H1 (cell line): ENCODE measurements around the gene IL2RA. TPM values are rescaled to one million over a fixed set of nuclear protein-coding genes. Genes with fewer than 3 reads are reported as not detected.

ENCODE experiments used
- CTCF ChIA-PET: fragments of 300-600 bp; sonication (Branson Sonifier 250); formaldehyde crosslinking; loops from one replicate; lab custom pipeline; 2021; ENCODE audit not compliant: partially characterized antibody; lab: Charles Lee
- POLR2A ChIA-PET: fragments of 300-600 bp; sonication (Branson Sonifier 250); formaldehyde crosslinking; loops from one replicate; lab custom pipeline; 2021; ENCODE audit warnings: inconsistent platforms; ENCODE audit not compliant: partially characterized antibody; lab: Charles Lee
- DNase-seq, 2 experiments: peaks; one replicate each; pipeline versions ENCODE4 v3.0.0 to v3.0.0-alpha.2; 2010 to 2022; ENCODE audit warnings: low spot score in 2 of 2, low read depth in 1 of 2, mixed read lengths in 1 of 2
- FAIRE-seq: peaks from 2 replicates; lab custom pipeline; 2011; peaks lifted over from hg19 to GRCh38; lab: Jason Lieb, UNC
- H2AFZ ChIP-seq: 2 replicates; pipeline ENCODE4 v1.8.1; 2012; ENCODE audit warnings: low read length, inconsistent platforms
- H2AK5ac ChIP-seq: 2 replicates; pipeline ENCODE4 v1.6.1; 2013; ENCODE audit warnings: low read depth, low read length
- H2BK120ac ChIP-seq: replicated peaks from 2 replicates; pipeline ENCODE3; 2013; ENCODE audit warnings: low read depth, low read length, inconsistent platforms
- H2BK12ac ChIP-seq: 2 replicates; pipeline ENCODE4 v1.6.1; 2013; ENCODE audit warnings: low read depth, low read length
- H2BK15ac ChIP-seq: 2 replicates; pipeline ENCODE4 v1.6.1; 2013; ENCODE audit warnings: low read length
- H2BK20ac ChIP-seq: 2 replicates; pipeline ENCODE4 v1.6.1; 2013; ENCODE audit warnings: low read length
- H2BK5ac ChIP-seq: 2 replicates; pipeline ENCODE4 v1.6.1; 2013; ENCODE audit warnings: low read depth, low read length
- H3K14ac ChIP-seq: 2 replicates; pipeline ENCODE4 v1.6.1; 2013; ENCODE audit warnings: inconsistent platforms; ENCODE audit not compliant: insufficient read length
- H3K18ac ChIP-seq: 2 replicates; pipeline ENCODE4 v1.6.1; 2013; ENCODE audit warnings: low read length; ENCODE audit errors: extremely low read depth
- H3K23ac ChIP-seq: 2 replicates; pipeline ENCODE4 v1.6.1; 2013; ENCODE audit warnings: inconsistent platforms; ENCODE audit not compliant: insufficient read length
- H3K23me2 ChIP-seq: 2 replicates; pipeline ENCODE4 v1.6.1; 2013; ENCODE audit warnings: low read depth, low read length
- H3K27ac ChIP-seq: 2 replicates; pipeline ENCODE4 v1.6.1; 2011; ENCODE audit warnings: low read depth, low read length, inconsistent platforms
- H3K27me3 ChIP-seq, 4 experiments: replicated peaks in 1 of 4; 1 replicate in 1 of 4; 2 replicates in 3 of 4; pipeline versions ENCODE4 v1.6.1 to v1.8.1; 2011 to 2013; ENCODE audit warnings: low read length in 3 of 4, mild to moderate bottlenecking in 3 of 4, inconsistent platforms in 2 of 4, mixed read lengths in 2 of 4, moderate library complexity in 1 of 4; ENCODE audit not compliant: control insufficient read depth in 3 of 4, insufficient read depth in 3 of 4; ENCODE audit errors: extremely low read depth in 1 of 4
- H3K36me3 ChIP-seq, 4 experiments: 2 replicates each; pipeline versions ENCODE4 v1.6.1 to v1.8.1; 2011 to 2013; ENCODE audit warnings: mild to moderate bottlenecking in 4 of 4, low read length in 3 of 4, moderate library complexity in 2 of 4, control low read depth in 1 of 4, inconsistent platforms in 1 of 4; ENCODE audit not compliant: insufficient read depth in 4 of 4, control insufficient read depth in 2 of 4
- H3K4ac ChIP-seq: replicated peaks from 2 replicates; pipeline ENCODE3; 2013; ENCODE audit warnings: low read length, low read depth, mixed read lengths, inconsistent platforms; ENCODE audit not compliant: insufficient read length
- H3K4me1 ChIP-seq, 4 experiments: replicated peaks in 1 of 4; 1 replicate in 1 of 4; 2 replicates in 3 of 4; pipeline versions ENCODE4 v1.6.1 to v1.8.1; 2011 to 2013; ENCODE audit warnings: low read length in 3 of 4, inconsistent platforms in 2 of 4, mixed read lengths in 1 of 4; ENCODE audit not compliant: insufficient read depth in 4 of 4, control insufficient read depth in 3 of 4
- H3K4me2 ChIP-seq, 2 experiments: 2 replicates each; pipeline versions ENCODE4 v1.6.1 to v1.8.1; 2011 to 2013; ENCODE audit warnings: low read depth in 2 of 2, low read length in 2 of 2, control low read depth in 1 of 2, inconsistent platforms in 1 of 2, mild to moderate bottlenecking in 1 of 2; ENCODE audit not compliant: insufficient read depth in 1 of 2
- H3K4me3 ChIP-seq, 4 experiments: fragments of 200-600, 300-600 bp in 1 of 4; sonication (generic), shearing (Covaris generic), sonication (Bioruptor Twin) in 1 of 4; 2 replicates each; pipeline versions ENCODE4 v1.5.1 to v1.8.1; 2011 to 2016; ENCODE audit warnings: low read length in 4 of 4, low read depth in 3 of 4, control low read depth in 2 of 4, inconsistent platforms in 2 of 4, mild to moderate bottlenecking in 2 of 4, mixed read lengths in 1 of 4, moderate library complexity in 1 of 4; ENCODE audit not compliant: insufficient read depth in 2 of 4; ENCODE audit errors: extremely low read depth in 1 of 4
- H3K56ac ChIP-seq: replicated peaks from 2 replicates; pipeline ENCODE3; 2013; ENCODE audit warnings: low read depth, mild to moderate bottlenecking, mixed read lengths, low read length, inconsistent platforms; ENCODE audit not compliant: insufficient read length
- H3K79me1 ChIP-seq: 2 replicates; pipeline ENCODE4 v1.6.1; 2013; ENCODE audit warnings: low read depth, low read length, control low read depth
- H3K79me2 ChIP-seq, 2 experiments: 2 replicates each; pipeline versions ENCODE4 v1.6.1 to v1.8.1; 2012 to 2013; ENCODE audit warnings: low read length in 2 of 2, mild to moderate bottlenecking in 2 of 2, inconsistent platforms in 1 of 2; ENCODE audit not compliant: insufficient read depth in 2 of 2, control insufficient read depth in 1 of 2
- H3K9ac ChIP-seq, 4 experiments: replicated peaks in 1 of 4; 1 replicate in 1 of 4; 2 replicates in 3 of 4; pipeline versions ENCODE4 v1.6.1 to v1.8.1; 2011 to 2013; ENCODE audit warnings: low read depth in 3 of 4, low read length in 3 of 4, control low read depth in 2 of 4, mild to moderate bottlenecking in 2 of 4, moderate library complexity in 2 of 4, inconsistent platforms in 1 of 4; ENCODE audit errors: extremely low read depth in 1 of 4
- H3K9me3 ChIP-seq, 2 experiments: 2 replicates each; pipeline versions ENCODE4 v1.6.1 to v1.8.1; 2012 to 2013; ENCODE audit warnings: mild to moderate bottlenecking in 2 of 2, moderate library complexity in 2 of 2, control low read depth in 1 of 2, inconsistent platforms in 1 of 2, low read depth in 1 of 2, low read length in 1 of 2, mixed read lengths in 1 of 2; ENCODE audit not compliant: insufficient read depth in 2 of 2
- H4K20me1 ChIP-seq, 2 experiments: replicated peaks in 1 of 2; 2 replicates each; pipeline versions ENCODE3 to v1.8.1; 2011 to 2013; ENCODE audit warnings: inconsistent platforms in 2 of 2, low read length in 2 of 2, mild to moderate bottlenecking in 1 of 2; ENCODE audit not compliant: insufficient read depth in 2 of 2, control insufficient read depth in 1 of 2
- H4K5ac ChIP-seq: 2 replicates; pipeline ENCODE4 v1.6.1; 2013; ENCODE audit warnings: low read length, low read depth, mixed read lengths, inconsistent platforms; ENCODE audit not compliant: insufficient read length
- H4K8ac ChIP-seq: 2 replicates; pipeline ENCODE4 v1.8.0; 2013; ENCODE audit warnings: mild to moderate bottlenecking, moderate library complexity, low read length, inconsistent platforms; ENCODE audit not compliant: insufficient read depth; ENCODE audit errors: extremely low read depth
- H4K91ac ChIP-seq: replicated peaks from 2 replicates; pipeline ENCODE3; 2013; ENCODE audit warnings: low read length, mixed read lengths, inconsistent platforms; ENCODE audit not compliant: insufficient read length
- ATF2 ChIP-seq: IDR thresholded peaks from 2 replicates; pipeline ENCODE4 v1.6.1; 2012; ENCODE audit warnings: low read length, inconsistent platforms
- EGR1 ChIP-seq: IDR thresholded peaks from 2 replicates; pipeline ENCODE4 v1.6.1; 2011; ENCODE audit warnings: low read depth, low read length, borderline replicate concordance
- EZH2 ChIP-seq: fragments of 200-600 bp; sonication (generic); IDR thresholded peaks from 2 replicates; pipeline ENCODE4 v1.7.1; 2012; ENCODE audit warnings: low read depth, mild to moderate bottlenecking, moderate library complexity, low read length, inconsistent platforms; ENCODE audit not compliant: severe bottlenecking
- JUND ChIP-seq: IDR thresholded peaks from 2 replicates; pipeline ENCODE4 v1.6.1; 2011; ENCODE audit warnings: mild to moderate bottlenecking, improper control_type of control experiment, low read length
- KDM4A ChIP-seq: IDR thresholded peaks from one replicate; pipeline ENCODE4 v1.7.1; 2012; ENCODE audit warnings: low read depth, mild to moderate bottlenecking, moderate library complexity, low read length, inconsistent platforms; ENCODE audit not compliant: severe bottlenecking
- KDM5A ChIP-seq: fragments of 200-600 bp; IDR thresholded peaks from 2 replicates; pipeline ENCODE4 v1.7.1; 2012; ENCODE audit warnings: mild to moderate bottlenecking, low read length, inconsistent platforms, mixed read lengths
- POU5F1 ChIP-seq: IDR thresholded peaks from 2 replicates; pipeline ENCODE4 v1.6.1; 2011; ENCODE audit warnings: low read depth, mild to moderate bottlenecking, low read length, moderate library complexity
- TCF12 ChIP-seq: IDR thresholded peaks from 2 replicates; pipeline ENCODE4 v1.6.1; 2011; ENCODE audit warnings: low read depth, mild to moderate bottlenecking, low read length
- WGBS, 2 experiments: shearing (Covaris generic) in 1 of 2; methylation state at CpG; one replicate each; pipeline versions ENCODE4 v1.1.6 to v1.1.7; 2013 to 2015; ENCODE audit warnings: low lambda C conversion rate in 2 of 2, mixed read lengths in 2 of 2, inconsistent platforms in 1 of 2, low coverage in 1 of 2, missing lambda C conversion rate in 1 of 2; ENCODE audit not compliant: insufficient replicate concordance in 2 of 2, insufficient coverage in 1 of 2, insufficient read length in 1 of 2; ENCODE audit errors: extremely low coverage in 1 of 2, missing lambda C conversion rate in 1 of 2; 5-methylcytosine and 5-hydroxymethylcytosine counted together
- polyA plus RNA-seq, 7 experiments: library from polyadenylated mRNA; depleted of rRNA in 3 of 7; stranded (reverse) in 5 of 7; unstranded in 2 of 7; fragments of >200 nt in 5 of 7; fragments of 200-250 nt in 2 of 7; gene quantifications; 1 replicate in 5 of 7; 2 replicates in 1 of 7; 4 replicates in 1 of 7; pipeline versions ENCODE4 v1.2.1 to v1.2.3, GENCODE V29; 2011 to 2013; ENCODE audit warnings: missing spikeins in 2 of 7, mixed read lengths in 2 of 7
- total RNA-seq: library from RNA; stranded (reverse); fragmentation: NEBNext Ultra II Directional; extraction: Animal tissue kit (Norgen Biotek cat#: 25700); gene quantifications from 2 replicates; pipeline ENCODE4 v1.2.1, GENCODE V29; 2021

The IL2RA gene
- total and polyA plus RNA-seq, 2 of the 8 experiments (the other 6 are each of a cell fraction or from before 2014, with no cell fraction given): not detected

- no peak for FAIRE-seq
- no peak for TF ChIP-seq ATF2
- no peak for TF ChIP-seq EGR1
- no peak for TF ChIP-seq KDM5A
- TF ChIP-seq JUND: no peak
- no peak for TF ChIP-seq TCF12
- no peak for TF ChIP-seq POU5F1
- TF ChIP-seq EZH2: no peak
- TF ChIP-seq KDM4A: no peak
- TF ChIP-seq, all 59 proteins: peak for 0
- Histone ChIP-seq H3K36me3 (no peaks in the 10 kb centered on the region), H3K79me1 (no peaks in the 10 kb centered on the region; the same call in 1 of the 2 replicates), H3K4ac (no peak overlapping the region), H3K9ac (no peak overlapping the region), H2BK12ac (no peak overlapping the region), H3K4me1 (no peaks in the 10 kb centered on the region), H2AK5ac (no peak overlapping the region), H3K4me2 (no peak overlapping the region), H3K23ac (no peak overlapping the region), H3K27me3 (0 out of 7 replicates have a peak, but pooled peaks cover 0 to 2% (median 0%) of the 10 kb centered on the region in 4 experiments), H2BK120ac (no peak overlapping the region), H3K79me2 (no peaks in the 10 kb centered on the region), H3K27ac (no peak overlapping the region), H3K23me2 (no peaks in the 10 kb centered on the region), H3K14ac (no peak overlapping the region), H4K8ac (no peak overlapping the region), H3K9me3 (no peaks in the 10 kb centered on the region), H3K4me3 (no peak overlapping the region), H2BK15ac (no peak overlapping the region), H3K18ac (no peak overlapping the region), H2BK20ac (no peak overlapping the region), H4K91ac (no peak overlapping the region), H2BK5ac (no peak overlapping the region), H2AFZ (no peak overlapping the region), H3K56ac (no peak overlapping the region), H4K5ac (no peak overlapping the region), H4K20me1 (no peaks in the 10 kb centered on the region)
- no peak for DNase-seq
- CTCF ChIA-PET: no interaction called here
- POLR2A ChIA-PET: no interaction called here
- 92% methylated on average over 10 of the region's 10 CpGs; no CpG with 5 or more reads in 1 of the 2 experiments for WGBS, 2 experiments
Measured at GRCh38 chr10:5963591-5963990, 98.6 kb downstream of the IL2RA start.
